H9 (cell line): ENCODE results near the gene OTOF. TPM values are rescaled to one million over a fixed set of nuclear protein-coding genes. Genes with fewer than 3 reads are reported as not detected.

Source experiments
- DNase-seq: peaks from one replicate; pipeline ENCODE4 v3.0.0-alpha.2; 2017
- H2AFZ ChIP-seq: one replicate; pipeline ENCODE4 v1.6.1; 2013; ENCODE audit warnings: mild to moderate bottlenecking, low read length, control low read depth, moderate library complexity
- H2AK5ac ChIP-seq: 2 replicates; pipeline ENCODE4 v1.6.1; 2013; ENCODE audit warnings: low read length, control low read depth, mixed read lengths; ENCODE audit not compliant: insufficient read length
- H2BK120ac ChIP-seq: one replicate; pipeline ENCODE4 v1.6.1; 2013; ENCODE audit warnings: low read depth, mild to moderate bottlenecking, low read length, control low read depth, inconsistent platforms; ENCODE audit not compliant: poor library complexity, severe bottlenecking
- H2BK12ac ChIP-seq: 2 replicates; pipeline ENCODE4 v1.6.1; 2013; ENCODE audit warnings: low read length, control low read depth, mixed read lengths, low read depth; ENCODE audit not compliant: insufficient read length
- H2BK15ac ChIP-seq: 2 replicates; pipeline ENCODE4 v1.6.1; 2013; ENCODE audit warnings: low read depth, low read length, control low read depth
- H2BK20ac ChIP-seq: one replicate; pipeline ENCODE4 v1.6.1; 2013; ENCODE audit warnings: low read depth, mild to moderate bottlenecking, low read length, control low read depth, inconsistent platforms; ENCODE audit not compliant: poor library complexity, severe bottlenecking
- H2BK5ac ChIP-seq: 2 replicates; pipeline ENCODE4 v1.6.1; 2013; ENCODE audit warnings: low read length, control low read depth, mixed read lengths; ENCODE audit not compliant: insufficient read length
- H3K14ac ChIP-seq: 2 replicates; pipeline ENCODE4 v1.6.1; 2013; ENCODE audit warnings: low read length, control low read depth; ENCODE audit not compliant: insufficient read depth
- H3K18ac ChIP-seq: 2 replicates; pipeline ENCODE4 v1.6.1; 2013; ENCODE audit warnings: low read depth, mild to moderate bottlenecking, mixed read lengths, low read length, control low read depth; ENCODE audit not compliant: insufficient read length
- H3K23ac ChIP-seq: 2 replicates; pipeline ENCODE4 v1.6.1; 2013; ENCODE audit warnings: low read length, control low read depth, mixed read lengths, low read depth; ENCODE audit not compliant: insufficient read length
- H3K23me2 ChIP-seq: 2 replicates; pipeline ENCODE4 v1.6.1; 2013; ENCODE audit warnings: low read depth, mild to moderate bottlenecking, mixed read lengths, low read length, control low read depth; ENCODE audit not compliant: insufficient read length, poor library complexity, severe bottlenecking
- H3K27ac ChIP-seq: 2 replicates; pipeline ENCODE4 v1.5.1; 2013; ENCODE audit warnings: low read length, control low read depth, mixed read lengths, low read depth; ENCODE audit not compliant: insufficient read length
- H3K27me3 ChIP-seq: 2 replicates; pipeline ENCODE4 v1.6.1; 2013; ENCODE audit warnings: low read length, control low read depth, inconsistent platforms; ENCODE audit not compliant: insufficient read depth
- H3K4ac ChIP-seq: 2 replicates; pipeline ENCODE4 v1.6.1; 2013; ENCODE audit warnings: low read depth, mild to moderate bottlenecking, control low read depth, inconsistent platforms, low read length, moderate library complexity
- H3K4me1 ChIP-seq: 2 replicates; pipeline ENCODE4 v1.6.1; 2013; ENCODE audit warnings: low read length, control low read depth, inconsistent platforms; ENCODE audit not compliant: insufficient read depth
- H3K4me2 ChIP-seq: 2 replicates; pipeline ENCODE4 v1.6.1; 2013; ENCODE audit warnings: low read length, control low read depth, mixed read lengths; ENCODE audit not compliant: insufficient read length, insufficient read depth
- H3K56ac ChIP-seq: 2 replicates; pipeline ENCODE4 v1.6.1; 2013; ENCODE audit warnings: low read depth, mild to moderate bottlenecking, mixed read lengths, low read length, control low read depth; ENCODE audit not compliant: insufficient read length
- H3K79me1 ChIP-seq: 2 replicates; pipeline ENCODE4 v1.6.1; 2013; ENCODE audit warnings: low read depth, mild to moderate bottlenecking, moderate library complexity, low read length, control low read depth, inconsistent platforms; ENCODE audit not compliant: insufficient read depth, poor library complexity, severe bottlenecking
- H3K79me2 ChIP-seq: 2 replicates; pipeline ENCODE4 v1.6.1; 2013; ENCODE audit warnings: low read length, control low read depth, inconsistent platforms; ENCODE audit not compliant: insufficient read depth
- H3K9ac ChIP-seq: 2 replicates; pipeline ENCODE4 v1.6.1; 2013; ENCODE audit warnings: low read length, control low read depth, mixed read lengths; ENCODE audit not compliant: insufficient read length; ENCODE audit errors: extremely low read depth
- H3K9me3 ChIP-seq: one replicate; pipeline ENCODE4 v1.6.1; 2013; ENCODE audit warnings: low read depth, low read length, inconsistent platforms; ENCODE audit not compliant: control insufficient read depth
- H3T11ph ChIP-seq: one replicate; pipeline ENCODE4 v1.6.1; 2013; ENCODE audit warnings: mild to moderate bottlenecking, low read length, control low read depth, inconsistent platforms
- H4K20me1 ChIP-seq: one replicate; pipeline ENCODE4 v1.6.1; 2013; ENCODE audit not compliant: control insufficient read depth, insufficient read length, insufficient read depth
- H4K5ac ChIP-seq: 2 replicates; pipeline ENCODE4 v1.6.1; 2013; ENCODE audit warnings: low read depth, mild to moderate bottlenecking, mixed read lengths, low read length, control low read depth; ENCODE audit not compliant: insufficient read length
- H4K8ac ChIP-seq: replicated peaks from 2 replicates; pipeline ENCODE4 v1.6.1; 2013; ENCODE audit warnings: low read length, control low read depth, mixed read lengths, low read depth; ENCODE audit not compliant: insufficient read length
- H4K91ac ChIP-seq: 2 replicates; pipeline ENCODE4 v1.6.1; 2013; ENCODE audit warnings: low read depth, mild to moderate bottlenecking, moderate library complexity, mixed read lengths, low read length, control low read depth; ENCODE audit not compliant: insufficient read length
- H3K27ac Mint-ChIP-seq, 3 experiments: 2 replicates in 2 of 3; 3 replicates in 1 of 3; pipeline ENCODE4 v1.8.0; 2020 to 2021; ENCODE audit warnings: mixed read lengths in 3 of 3, mild to moderate bottlenecking in 1 of 3, moderate library complexity in 1 of 3
- H3K27me3 Mint-ChIP-seq: 2 replicates; pipeline ENCODE4 v1.8.0; 2021; ENCODE audit warnings: low read depth, mild to moderate bottlenecking, moderate library complexity, mixed read lengths
- H3K36me3 Mint-ChIP-seq, 3 experiments: 2 replicates in 2 of 3; 3 replicates in 1 of 3; pipeline ENCODE4 v1.8.0; 2020 to 2021; ENCODE audit warnings: low read depth in 3 of 3, mixed read lengths in 3 of 3; ENCODE audit not compliant: insufficient read depth in 1 of 3
- H3K4me1 Mint-ChIP-seq, 2 experiments: 2 replicates each; pipeline ENCODE4 v1.8.0; 2020; ENCODE audit warnings: mixed read lengths in 2 of 2
- H3K4me3 Mint-ChIP-seq, 2 experiments: 2 replicates in 1 of 2; 3 replicates in 1 of 2; pipeline ENCODE4 v1.8.0; 2020 to 2021; ENCODE audit warnings: mild to moderate bottlenecking in 2 of 2, mixed read lengths in 2 of 2, moderate library complexity in 1 of 2
- H3K9me3 Mint-ChIP-seq, 2 experiments: 2 replicates in 1 of 2; 3 replicates in 1 of 2; pipeline ENCODE4 v1.8.0; 2020; ENCODE audit warnings: mild to moderate bottlenecking in 2 of 2, mixed read lengths in 2 of 2, moderate library complexity in 1 of 2
- CTCF ChIP-seq: fragments of 200-600 bp; sonication (generic); conservative IDR thresholded peaks from 3 replicates; pipeline ENCODE4 v1.8.0; 2021; ENCODE audit warnings: antibody characterized with exemption, mild to moderate bottlenecking
- WGBS: extraction: QIAGEN DNeasy Blood & Tissue Kit; methylation state at CpG from one replicate; pipeline ENCODE4 v1.1.7; 2013; ENCODE audit warnings: missing lambda C conversion rate, low lambda C conversion rate, mixed read lengths; ENCODE audit not compliant: insufficient read length; ENCODE audit errors: extremely low coverage; 5-methylcytosine and 5-hydroxymethylcytosine counted together
- total RNA-seq: library from RNA; stranded (reverse); gene quantifications from 2 replicates; pipeline ENCODE4 v1.2.1, GENCODE V29; 2021

Gene OTOF
- total RNA-seq, 1 experiment from 2014 or later, result 0.35 TPM

GRCh38 chr2:26471766-26472706 is 5.9 kb downstream of the OTOF start:
- no CpG with 5 or more reads among the region's 25 CpGs for WGBS
- peaks cover 8 to 15% of the 10 kb centered on the region in 2 experiments; a peak in 3 of 4 replicates for H3K4me1 Mint-ChIP-seq
- H3K23ac ChIP-seq, result peak overlapping the region; percentile 4

More at GRCh38 chr2:26471766-26472706, 5.9 kb downstream of the OTOF start:
- H4K20me1 ChIP-seq, result no peaks in the 10 kb centered on the region
- peak; percentile 26; the same call in 2 of the 3 replicates for TF ChIP-seq CTCF
- no peak overlapping the region for H3K9ac ChIP-seq
- Mint-ChIP-seq H3K27me3 (0 out of 2 replicates have a peak, but pooled peaks cover 2% of the 10 kb centered on the region), H3K27ac (peak overlapping the region in 2 of 3 experiments; percentile 33 to 34; a peak in 1 of 7 replicates), H3K36me3 (no peaks in the 10 kb centered on the region), H3K9me3 (peaks cover 4 to 7% of the 10 kb centered on the region in 2 experiments; a peak in 2 of 5 replicates), H3K4me3 (no peak overlapping the region)
- H3K4ac ChIP-seq, result no peak overlapping the region
- no peaks in the 10 kb centered on the region for H3K79me1 ChIP-seq
- H2BK15ac ChIP-seq, result no peak overlapping the region
- no peak overlapping the region for H4K5ac ChIP-seq
- H2BK120ac ChIP-seq, result no peak overlapping the region
- no peak overlapping the region for H3K18ac ChIP-seq
- H2AK5ac ChIP-seq, result no peak overlapping the region
- no peak overlapping the region for H4K91ac ChIP-seq
- no peaks in the 10 kb centered on the region for H3K27me3 ChIP-seq
- H3K27ac ChIP-seq, result no peak overlapping the region
- no peaks in the 10 kb centered on the region for H3K79me2 ChIP-seq
- H4K8ac ChIP-seq, result peak overlapping the region; percentile 2
- H2BK20ac ChIP-seq, result no peak overlapping the region
- H3K14ac ChIP-seq, result no peak overlapping the region
- no peak overlapping the region for H3K56ac ChIP-seq
- H3T11ph ChIP-seq, result no peak overlapping the region
- H2AFZ ChIP-seq, result no peak overlapping the region
- no peaks in the 10 kb centered on the region for H3K9me3 ChIP-seq
- H2BK12ac ChIP-seq, result no peak overlapping the region
- DNase-seq, result no peak
- H2BK5ac ChIP-seq, result no peak overlapping the region
- H3K4me2 ChIP-seq, result no peak overlapping the region
- H3K4me1 ChIP-seq, result no peaks in the 10 kb centered on the region; the same call in 1 of the 2 replicates
- no peaks in the 10 kb centered on the region for H3K23me2 ChIP-seq
